Kidney (tissue), 14 donors: ENCODE results near the gene NFYC. TPM values are rescaled to one million over a fixed set of nuclear protein-coding genes. Genes with fewer than 3 reads are reported as not detected.

ENCODE experiments used
- DNase-seq, 5 donors: peaks; one replicate each; pipeline ENCODE4 v3.0.0-alpha.2; 2013 to 2020
- FAIRE-seq: peaks from 2 replicates; lab custom pipeline; 2012; peaks lifted over from hg19 to GRCh38; lab: Jason Lieb, UNC
- H3K27ac ChIP-seq, 2 donors: one replicate each; pipeline ENCODE4 v1.7.0; 2013; ENCODE audit warnings: low read depth in 2 of 2, low read length in 2 of 2, inconsistent platforms in 1 of 2
- H3K27me3 ChIP-seq: one replicate; pipeline ENCODE4 v1.7.1; 2013; ENCODE audit warnings: low read length, inconsistent platforms; ENCODE audit not compliant: control insufficient read depth, insufficient read depth
- H3K36me3 ChIP-seq, 3 donors: one replicate each; pipeline versions ENCODE4 v1.7.0 to v1.7.1; 2013; ENCODE audit warnings: low read length in 3 of 3, control low read depth in 1 of 3, inconsistent platforms in 1 of 3; ENCODE audit not compliant: insufficient read depth in 3 of 3, control insufficient read depth in 2 of 3
- H3K4me1 ChIP-seq, 3 donors: one replicate each; pipeline versions ENCODE4 v1.7.0 to v1.7.1; 2013; ENCODE audit warnings: low read length in 3 of 3, inconsistent platforms in 1 of 3, low read depth in 1 of 3; ENCODE audit not compliant: control insufficient read depth in 2 of 3, insufficient read depth in 2 of 3
- H3K4me3 ChIP-seq, 3 donors: one replicate each; pipeline versions ENCODE4 v1.7.0 to v1.8.1; 2013; ENCODE audit warnings: low read length in 3 of 3, control low read depth in 1 of 3, inconsistent platforms in 1 of 3
- H3K9ac ChIP-seq, 3 donors: one replicate each; pipeline versions ENCODE4 v1.7.0 to v1.7.1; 2013; ENCODE audit warnings: low read length in 3 of 3, control low read depth in 1 of 3, inconsistent platforms in 1 of 3
- H3K9me3 ChIP-seq, 3 donors: one replicate each; pipeline versions ENCODE4 v1.7.0 to v1.7.1; 2013; ENCODE audit warnings: low read length in 3 of 3, control low read depth in 1 of 3, inconsistent platforms in 1 of 3; ENCODE audit not compliant: control insufficient read depth in 2 of 3, insufficient read depth in 1 of 3
- intact Hi-C: fragments of 100-400 bp; cut with DNase I; formaldehyde crosslinking; loops from one replicate; pipeline ENCODE4 v1.11.1; 2022
- polyA plus RNA-seq: library from polyadenylated mRNA; stranded (reverse); fragments of 350-450 nt; fragmentation: Illumina TruSeq; extraction: RNeasy Lipid Tissue Mini Kit (QIAGEN cat#74804); gene quantifications from one replicate; pipeline ENCODE4 v1.2.3, GENCODE V29; 2014; ENCODE audit warnings: low read depth, low replicate concordance; ENCODE audit not compliant: insufficient read depth
- total RNA-seq: library from RNA; stranded (reverse); fragmentation: NEBNext Ultra II Directional; extraction: Animal tissue kit (Norgen Biotek cat#: 25700); gene quantifications from one replicate; pipeline ENCODE4 v1.2.1, GENCODE V29; 2021
- TF ChIP-seq, protein P1 (sequence below): IDR thresholded peaks from 3 replicates; pipeline ENCODE4 v1.5.1; 2012; ENCODE audit warnings: mild to moderate bottlenecking, moderate library complexity, borderline replicate concordance; ENCODE audit not compliant: insufficient read depth; ENCODE audit errors: extremely low read depth
- donor health status: control.
- donor health status: control.
- donor health status: control.
- donor health status: control.
- donor health status: control.
- donor health status: DM: yes; HTN: yes; CAD: no.
- donor health status: Normal renal cell carcinoma (clear cell type).

Gene NFYC
- total and polyA plus RNA-seq, 2 donors from 2014 or later, result 52.1 to 69.3 TPM

GRCh38 chr1:40732756-40733301 is 41.3 kb downstream of the NFYC start:
- Histone ChIP-seq H3K9me3 (no peaks in the 10 kb centered on the region), H3K27ac (no peak overlapping the region), H3K4me1 (peaks cover 0 to 4% (median 0%) of the 10 kb centered on the region in 3 donors), H3K27me3 (no peaks in the 10 kb centered on the region), H3K36me3 (no peaks in the 10 kb centered on the region), H3K9ac (no peak overlapping the region), H3K4me3 (no peak overlapping the region)
- DNase-seq (no peak), FAIRE-seq (no peak)
- TF ChIP-seq, protein P1, sequence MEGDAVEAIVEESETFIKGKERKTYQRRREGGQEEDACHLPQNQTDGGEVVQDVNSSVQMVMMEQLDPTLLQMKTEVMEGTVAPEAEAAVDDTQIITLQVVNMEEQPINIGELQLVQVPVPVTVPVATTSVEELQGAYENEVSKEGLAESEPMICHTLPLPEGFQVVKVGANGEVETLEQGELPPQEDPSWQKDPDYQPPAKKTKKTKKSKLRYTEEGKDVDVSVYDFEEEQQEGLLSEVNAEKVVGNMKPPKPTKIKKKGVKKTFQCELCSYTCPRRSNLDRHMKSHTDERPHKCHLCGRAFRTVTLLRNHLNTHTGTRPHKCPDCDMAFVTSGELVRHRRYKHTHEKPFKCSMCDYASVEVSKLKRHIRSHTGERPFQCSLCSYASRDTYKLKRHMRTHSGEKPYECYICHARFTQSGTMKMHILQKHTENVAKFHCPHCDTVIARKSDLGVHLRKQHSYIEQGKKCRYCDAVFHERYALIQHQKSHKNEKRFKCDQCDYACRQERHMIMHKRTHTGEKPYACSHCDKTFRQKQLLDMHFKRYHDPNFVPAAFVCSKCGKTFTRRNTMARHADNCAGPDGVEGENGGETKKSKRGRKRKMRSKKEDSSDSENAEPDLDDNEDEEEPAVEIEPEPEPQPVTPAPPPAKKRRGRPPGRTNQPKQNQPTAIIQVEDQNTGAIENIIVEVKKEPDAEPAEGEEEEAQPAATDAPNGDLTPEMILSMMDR, result no peak
- intact Hi-C loops, result no loop called here

GRCh38 chr1:40734882-40735628 is 43.6 kb downstream of the NFYC start:
- FAIRE-seq (no peak), DNase-seq (no peak)
- peaks cover 2 to 9% (median 5%) of the 10 kb centered on the region in 3 donors for H3K4me1 ChIP-seq
- H3K9me3 ChIP-seq, result no peaks in the 10 kb centered on the region
- H3K36me3 ChIP-seq, result peaks cover 7 to 13% (median 10%) of the 10 kb centered on the region in 3 donors
- H3K27me3 ChIP-seq, result no peaks in the 10 kb centered on the region
- H3K27ac ChIP-seq, result no peak overlapping the region
- TF ChIP-seq, protein P1, result no peak
- no peak overlapping the region for H3K4me3 ChIP-seq
- no peak overlapping the region for H3K9ac ChIP-seq
- intact Hi-C loops, result no loop called here

DNA sequence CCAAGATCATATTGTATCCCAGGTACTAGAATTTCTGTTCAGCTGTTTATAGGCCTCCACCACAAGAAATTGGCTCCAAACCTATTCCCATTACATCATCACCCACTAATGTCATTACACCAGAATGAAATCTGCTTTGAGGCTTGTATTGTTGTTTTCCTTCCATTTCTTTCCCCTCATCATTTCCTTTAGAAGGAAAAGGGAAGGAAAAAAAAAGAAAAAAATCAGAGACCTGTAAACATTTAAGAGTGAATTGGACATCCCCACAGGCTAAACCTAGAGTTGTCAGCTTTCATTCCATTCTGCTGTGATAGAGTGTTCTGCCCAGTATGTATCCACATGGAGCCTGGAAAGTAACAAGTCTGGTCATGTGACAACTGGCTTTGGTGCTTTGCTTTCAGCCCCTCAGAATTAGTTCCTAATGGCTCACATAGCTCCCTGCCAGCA is 44.6 kb downstream of the NFYC start:
- DNase-seq (no peak), FAIRE-seq (no peak)
- Histone ChIP-seq H3K9me3 (no peaks in the 10 kb centered on the region), H3K4me3 (no peak overlapping the region), H3K27ac (no peak overlapping the region), H3K9ac (no peak overlapping the region), H3K27me3 (no peaks in the 10 kb centered on the region), H3K4me1 (peaks cover 2 to 13% (median 9%) of the 10 kb centered on the region in 3 donors), H3K36me3 (peaks cover 7 to 13% (median 10%) of the 10 kb centered on the region in 3 donors)
- intact Hi-C loops, result no loop called here
- TF ChIP-seq, protein P1, result no peak
